Colonic mucosa (tissue), 4 donors: ENCODE results near the gene FADS6. TPM values are rescaled to one million over a fixed set of nuclear protein-coding genes. Genes with fewer than 3 reads are reported as not detected.

Source experiments
- DNase-seq: peaks from one replicate; pipeline ENCODE4 v3.0.0-alpha.2; 2020
- H3K27ac ChIP-seq: fragments of 200-600 bp; one replicate; pipeline ENCODE4 v1.8.0; 2021
- H3K27me3 ChIP-seq: fragments of 200-600 bp; one replicate; pipeline ENCODE4 v1.8.0; 2021
- H3K36me3 ChIP-seq: fragments of 200-600 bp; one replicate; pipeline ENCODE4 v1.8.0; 2021
- H3K4me1 ChIP-seq: fragments of 200-600 bp; one replicate; pipeline ENCODE4 v1.8.0; 2021; ENCODE audit warnings: mild to moderate bottlenecking
- H3K4me3 ChIP-seq: fragments of 200-600 bp; one replicate; pipeline ENCODE4 v1.8.0; 2021
- H3K9ac ChIP-seq, 2 donors: one replicate each; pipeline ENCODE4 v1.7.0; 2013; ENCODE audit warnings: control low read depth in 2 of 2, low read depth in 2 of 2, low read length in 2 of 2
- H3K9me3 ChIP-seq: fragments of 200-600 bp; one replicate; pipeline ENCODE4 v1.8.0; 2021
- intact Hi-C: fragments of 100-400 bp; cut with DNase I; formaldehyde crosslinking; loops from one replicate; pipeline ENCODE4 v1.14.1; 2022
- total RNA-seq, 2 donors: library from RNA; stranded (reverse); fragmentation: NEBNext Ultra II Directional in 1 of 2; extraction: Animal tissue kit (Norgen Biotek cat#: 25700) in 1 of 2; gene quantifications; one replicate each; pipeline ENCODE4 v1.2.1, GENCODE V29; 2021
- TF ChIP-seq, protein P1 (sequence below): fragments of 200-600 bp; IDR thresholded peaks from one replicate; pipeline ENCODE4 v1.8.0; 2022; ENCODE audit warnings: antibody characterized with exemption, mild to moderate bottlenecking
- donor health status: healthy.
- donor health status: DM: no; HTN: no; CAD: no.
- donor health status: DM: no; HTN: no; CAD: no.

Gene FADS6
- total RNA-seq, 2 donors from 2014 or later: 0.30 to 18.4 TPM

DNA sequence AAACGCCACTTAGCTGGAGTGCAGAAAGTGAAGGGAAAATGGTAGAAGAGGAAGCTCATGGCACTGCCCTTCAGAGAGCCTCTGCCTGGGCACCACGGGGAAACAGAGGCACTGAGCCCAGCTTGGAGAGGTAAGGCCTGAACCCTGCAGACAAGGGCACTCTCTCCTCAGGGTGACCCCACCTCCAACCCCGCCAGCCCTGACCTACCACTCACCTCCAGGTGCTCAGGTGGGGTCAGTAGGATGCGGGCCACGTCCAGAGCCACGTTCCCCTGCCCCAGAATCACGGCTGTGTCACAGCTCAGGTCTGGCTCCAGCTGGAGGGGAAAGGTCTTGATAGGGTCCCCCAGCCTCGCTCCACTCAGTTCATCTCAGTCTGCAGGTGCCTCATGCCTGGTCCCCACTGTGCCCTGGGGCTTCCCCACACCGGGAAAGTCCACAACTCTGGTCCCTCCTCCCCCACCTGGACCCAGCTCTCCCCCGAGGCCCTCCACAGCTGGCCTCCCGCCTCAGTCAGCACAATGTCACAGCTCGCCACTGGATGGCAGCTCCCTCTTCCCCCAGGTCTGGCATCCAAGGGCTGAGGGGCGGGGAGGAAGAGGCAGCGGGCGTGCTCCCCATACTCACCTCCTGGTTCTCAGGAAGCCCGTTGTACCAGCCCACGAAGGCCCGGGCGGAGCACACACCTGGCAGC, 27.8 kb downstream of the FADS6 start:
- Histone ChIP-seq H3K27ac (no peak overlapping the region), H3K9ac (no peak overlapping the region), H3K36me3 (no peaks in the 10 kb centered on the region), H3K4me3 (no peak overlapping the region), H3K9me3 (no peaks in the 10 kb centered on the region), H3K27me3 (peaks cover 16% of the 10 kb centered on the region), H3K4me1 (peaks cover 9% of the 10 kb centered on the region)
- TF ChIP-seq, protein P1, sequence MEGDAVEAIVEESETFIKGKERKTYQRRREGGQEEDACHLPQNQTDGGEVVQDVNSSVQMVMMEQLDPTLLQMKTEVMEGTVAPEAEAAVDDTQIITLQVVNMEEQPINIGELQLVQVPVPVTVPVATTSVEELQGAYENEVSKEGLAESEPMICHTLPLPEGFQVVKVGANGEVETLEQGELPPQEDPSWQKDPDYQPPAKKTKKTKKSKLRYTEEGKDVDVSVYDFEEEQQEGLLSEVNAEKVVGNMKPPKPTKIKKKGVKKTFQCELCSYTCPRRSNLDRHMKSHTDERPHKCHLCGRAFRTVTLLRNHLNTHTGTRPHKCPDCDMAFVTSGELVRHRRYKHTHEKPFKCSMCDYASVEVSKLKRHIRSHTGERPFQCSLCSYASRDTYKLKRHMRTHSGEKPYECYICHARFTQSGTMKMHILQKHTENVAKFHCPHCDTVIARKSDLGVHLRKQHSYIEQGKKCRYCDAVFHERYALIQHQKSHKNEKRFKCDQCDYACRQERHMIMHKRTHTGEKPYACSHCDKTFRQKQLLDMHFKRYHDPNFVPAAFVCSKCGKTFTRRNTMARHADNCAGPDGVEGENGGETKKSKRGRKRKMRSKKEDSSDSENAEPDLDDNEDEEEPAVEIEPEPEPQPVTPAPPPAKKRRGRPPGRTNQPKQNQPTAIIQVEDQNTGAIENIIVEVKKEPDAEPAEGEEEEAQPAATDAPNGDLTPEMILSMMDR: no peak
- DNase-seq: no peak
- intact Hi-C loops: loop anchor here (2.0 kb wide), 1 partner anchor 75 kb away; no protein-coding TSS in a partner anchor

DNA sequence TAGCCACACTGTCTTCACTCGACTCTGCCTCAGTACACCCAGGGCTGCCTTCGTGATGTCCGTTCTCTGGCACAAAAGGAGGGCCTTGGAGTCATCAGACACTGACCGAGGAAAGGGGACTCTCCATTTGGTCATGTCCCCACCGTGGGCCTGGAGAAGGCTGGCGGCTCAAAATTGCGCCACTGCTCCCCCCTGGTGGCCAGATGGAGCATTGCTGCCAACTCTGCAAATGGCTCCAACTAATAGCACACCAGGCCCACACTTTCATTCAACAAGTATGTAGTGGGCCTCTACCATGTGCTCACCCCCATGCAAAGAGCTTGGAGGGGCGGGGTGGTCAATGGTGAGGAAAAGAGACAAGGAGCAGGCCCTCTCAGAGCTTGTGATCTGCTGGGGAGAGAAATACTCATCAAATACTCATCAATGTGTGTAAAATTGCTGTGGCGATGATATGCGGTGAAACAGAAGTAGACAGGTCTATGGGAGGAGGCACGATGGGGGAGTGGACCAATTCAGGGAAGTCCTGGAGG, 28.5 kb downstream of the FADS6 start:
- peak; percentile 77 for DNase-seq
- peaks cover 9% of the 10 kb centered on the region for H3K4me1 ChIP-seq
- no peak overlapping the region for H3K9ac ChIP-seq
- no peaks in the 10 kb centered on the region for H3K9me3 ChIP-seq
- peaks cover 23% of the 10 kb centered on the region for H3K27me3 ChIP-seq
- TF ChIP-seq, protein P1: peak; percentile 96
- H3K36me3 ChIP-seq: no peaks in the 10 kb centered on the region
- intact Hi-C loops: loop anchor here (2.0 to 5.0 kb wide), 2 partner anchors 74 to 123 kb away; no protein-coding TSS in a partner anchor
- no peak overlapping the region for H3K27ac ChIP-seq
- no peak overlapping the region for H3K4me3 ChIP-seq

DNA sequence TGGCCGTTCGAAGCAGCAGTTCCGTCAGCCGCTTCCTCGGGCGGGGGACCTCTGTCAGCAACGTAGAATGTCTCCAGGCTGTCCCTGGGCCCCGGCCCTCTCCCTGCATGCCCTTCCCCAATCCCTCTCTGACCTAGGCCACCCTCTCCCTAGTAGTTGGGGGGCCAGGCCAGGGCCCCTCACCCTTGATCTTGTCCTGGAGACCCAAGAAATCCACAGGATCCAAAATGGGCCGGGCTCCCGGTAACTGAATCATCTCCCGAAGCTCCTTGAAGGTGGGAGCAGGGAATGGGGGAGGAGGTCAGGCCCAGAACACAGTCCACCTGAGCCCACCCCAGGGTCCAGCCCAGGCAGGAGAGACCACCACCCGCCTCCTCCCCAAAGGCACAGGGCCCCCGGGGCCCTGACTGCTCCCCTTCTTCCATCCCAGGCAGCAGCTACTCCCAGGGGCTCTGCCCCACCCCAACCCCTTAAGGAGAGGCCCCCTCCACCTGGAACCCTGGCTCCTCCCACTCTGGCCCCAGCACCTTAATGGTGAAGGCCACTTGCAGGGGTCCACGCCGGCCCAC, 29.1 kb downstream of the FADS6 start:
- Histone ChIP-seq H3K27me3 (peaks cover 28% of the 10 kb centered on the region), H3K36me3 (no peaks in the 10 kb centered on the region), H3K4me1 (peaks cover 9% of the 10 kb centered on the region), H3K4me3 (no peak overlapping the region), H3K9ac (no peak overlapping the region), H3K9me3 (no peaks in the 10 kb centered on the region), H3K27ac (no peak overlapping the region)
- no peak for DNase-seq
- TF ChIP-seq, protein P1: no peak
- intact Hi-C loops: loop anchor here (2.0 to 5.0 kb wide), 2 partner anchors 74 to 122 kb away; no protein-coding TSS in a partner anchor

DNA sequence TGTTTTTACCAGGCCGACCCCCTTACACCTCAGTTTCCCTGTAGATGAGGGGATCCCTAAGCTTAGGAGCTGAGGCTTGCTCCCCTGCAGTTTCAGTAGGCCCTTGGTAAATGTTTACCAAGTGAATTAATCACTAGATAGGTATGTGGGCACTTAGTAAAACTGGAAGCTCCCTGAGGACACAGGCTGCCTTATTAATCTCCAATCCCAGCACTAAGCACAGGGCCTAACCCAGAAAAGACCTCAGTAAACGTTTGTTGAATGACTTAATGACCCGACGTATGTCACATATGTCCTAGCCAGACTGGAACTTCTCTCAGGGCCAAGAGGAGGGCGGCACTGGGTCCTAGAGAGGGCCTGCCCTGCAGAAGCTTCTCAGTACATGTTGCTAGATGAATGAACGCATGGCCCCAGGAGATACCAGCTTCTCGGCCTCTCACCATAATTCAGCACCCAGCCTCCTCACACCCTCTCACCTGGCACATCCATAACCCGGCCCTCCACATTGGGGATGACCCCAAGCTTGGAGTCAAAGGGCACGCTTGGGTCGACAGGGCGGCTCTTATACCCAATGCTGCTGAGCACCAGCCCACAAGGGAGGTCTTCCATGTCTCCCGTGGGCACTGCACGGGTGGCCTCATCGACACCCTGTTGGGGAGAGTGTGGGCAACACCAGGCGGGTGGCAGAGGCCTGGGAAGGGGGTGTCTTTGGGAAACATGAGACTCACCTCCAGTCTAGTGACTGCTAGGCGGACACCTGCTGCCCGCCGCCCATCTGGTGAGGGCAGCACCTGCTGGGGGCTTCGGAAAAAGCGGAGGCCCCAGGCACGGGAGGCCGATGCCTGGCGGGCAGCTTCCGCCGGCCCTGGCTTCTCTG, 29.8 kb downstream of the FADS6 start:
- no peak for DNase-seq
- Histone ChIP-seq H3K9me3 (no peaks in the 10 kb centered on the region), H3K9ac (no peak overlapping the region), H3K4me3 (no peak overlapping the region), H3K36me3 (no peaks in the 10 kb centered on the region), H3K27me3 (peaks cover 35% of the 10 kb centered on the region), H3K4me1 (peaks cover 9% of the 10 kb centered on the region), H3K27ac (no peak overlapping the region)
- intact Hi-C loops: loop anchor here (2.0 to 5.0 kb wide), 2 partner anchors 73 to 121 kb away; no protein-coding TSS in a partner anchor
- TF ChIP-seq, protein P1: no peak

DNA sequence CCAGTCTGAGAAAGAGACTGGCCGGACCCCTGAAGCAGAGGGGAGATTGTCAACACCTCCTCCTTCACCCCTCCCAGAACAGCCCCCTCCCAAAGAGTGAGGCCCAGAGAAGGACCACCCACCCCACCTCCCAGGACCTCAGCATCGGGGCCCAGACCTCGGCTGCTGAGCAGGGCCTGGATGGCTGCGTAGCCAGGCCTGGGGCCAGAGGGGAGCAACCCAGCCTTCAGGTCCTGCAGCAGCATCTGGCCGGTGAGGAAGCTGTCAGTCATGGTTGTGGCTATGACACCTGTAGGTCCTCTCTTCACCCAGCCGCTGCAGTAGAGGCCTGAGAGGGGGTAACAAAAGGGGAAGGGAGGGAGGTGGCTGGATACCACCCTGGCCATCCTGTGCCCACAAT, 30.5 kb downstream of the FADS6 start:
- TF ChIP-seq, protein P1: no peak
- Histone ChIP-seq H3K27me3 (peaks cover 37% of the 10 kb centered on the region), H3K4me3 (no peak overlapping the region), H3K9ac (no peak overlapping the region), H3K9me3 (no peaks in the 10 kb centered on the region), H3K36me3 (no peaks in the 10 kb centered on the region), H3K27ac (no peak overlapping the region), H3K4me1 (peaks cover 9% of the 10 kb centered on the region)
- DNase-seq: no peak
- intact Hi-C loops: loop anchor here (5.0 kb wide), 1 partner anchor 121 kb away; no protein-coding TSS in a partner anchor
